K562 (cell line): ENCODE data around the gene GFOD1. TPM values are rescaled to one million over a fixed set of nuclear protein-coding genes. Genes with fewer than 3 reads are reported as not detected.

ENCODE experiments used
- ATAC-seq: fragments of 200-7000 bp; cut with Tn5 transposase; 3 replicates; pipeline ENCODE4 v1.9.1; 2020; ENCODE audit warnings: moderate library complexity
- BruUV-seq: library from RNA; stranded (reverse); fragments of 400-500 nt; replicated peaks from 2 replicates; lab custom pipeline; 2021; lab: Mats Ljungman, UMichigan
- CTCF ChIA-PET: fragments of 300-600 bp; formaldehyde crosslinking; extraction: SDS; loops from one replicate; lab custom pipeline; 2021; ENCODE audit warnings: low intra/inter-chr PET ratio; lab: Yijun Ruan, JAX
- POLR2A ChIA-PET: fragments of 300-600, 350-650 bp; sonication (Branson Sonifier 250); formaldehyde crosslinking; extraction: SDS; loops from one replicate; lab custom pipeline; 2021; ENCODE audit warnings: antibody characterized with exemption, inconsistent platforms; lab: Yijun Ruan, JAX
- DNase-seq, 4 experiments: peaks; one replicate each; pipeline versions ENCODE4 v3.0.0 to v3.0.0-alpha.2; 2011 to 2018; ENCODE audit warnings: low spot score in 3 of 4, mixed read lengths in 3 of 4; ENCODE audit errors: extremely low read depth in 1 of 4
- FAIRE-seq: peaks from 2 replicates; lab custom pipeline; 2011; peaks lifted over from hg19 to GRCh38; lab: Jason Lieb, UNC
- H2AFZ ChIP-seq: 2 replicates; pipeline ENCODE4 v1.6.0; 2011; ENCODE audit warnings: low read depth, low read length, control low read depth, inconsistent platforms
- H3K27ac ChIP-seq: fragments of 200-600 bp; 3 replicates; pipeline ENCODE4 v1.8.0; 2011; ENCODE audit warnings: low read depth, mild to moderate bottlenecking, control low read depth, inconsistent platforms, low read length, moderate library complexity, mixed read lengths; ENCODE audit errors: extremely low read depth
- H3K27me3 ChIP-seq, 2 experiments: fragments of 300-600 bp in 1 of 2; 2 replicates in 1 of 2; 3 replicates in 1 of 2; pipeline versions ENCODE4 v1.6.0 to v1.8.0; 2011; ENCODE audit warnings: inconsistent platforms in 2 of 2, low read length in 2 of 2, mild to moderate bottlenecking in 1 of 2, mixed read lengths in 1 of 2, moderate library complexity in 1 of 2; ENCODE audit not compliant: control insufficient read depth in 2 of 2, insufficient read depth in 2 of 2
- H3K36me3 ChIP-seq: fragments of 300-600 bp; 3 replicates; pipeline ENCODE4 v1.8.0; 2011; ENCODE audit warnings: mild to moderate bottlenecking, low read length, inconsistent platforms; ENCODE audit not compliant: control insufficient read depth, insufficient read depth
- H3K4me1 ChIP-seq, 2 experiments: fragments of 200-600 bp in 1 of 2; replicated peaks in 1 of 2; 2 replicates in 1 of 2; 3 replicates in 1 of 2; pipeline versions ENCODE4 v1.5.1 to v1.8.0; 2011; ENCODE audit warnings: inconsistent platforms in 2 of 2, low read length in 2 of 2, mild to moderate bottlenecking in 1 of 2, mixed read lengths in 1 of 2, moderate library complexity in 1 of 2; ENCODE audit not compliant: control insufficient read depth in 2 of 2, insufficient read depth in 2 of 2
- H3K4me2 ChIP-seq: 2 replicates; pipeline ENCODE4 v1.6.1; 2011; ENCODE audit warnings: low read length, control low read depth, inconsistent platforms, mixed read lengths; ENCODE audit not compliant: insufficient read depth
- H3K4me3 ChIP-seq: fragments of 200-600 bp; sonication (generic), shearing (Covaris generic); 2 replicates; pipeline ENCODE4 v1.5.1; 2016; ENCODE audit warnings: control low read depth, inconsistent platforms
- H3K79me2 ChIP-seq: fragments of 200-600 bp; 3 replicates; pipeline ENCODE4 v1.8.0; 2011; ENCODE audit warnings: low read length, inconsistent platforms; ENCODE audit not compliant: control insufficient read depth, insufficient read depth
- H3K9ac ChIP-seq, 2 experiments: 2 replicates each; pipeline versions ENCODE4 v1.6.0 to v1.6.1; 2011; ENCODE audit warnings: low read depth in 2 of 2, low read length in 2 of 2, control low read depth in 1 of 2, inconsistent platforms in 1 of 2, mild to moderate bottlenecking in 1 of 2, mixed read lengths in 1 of 2; ENCODE audit not compliant: insufficient read depth in 1 of 2
- H3K9me1 ChIP-seq: one replicate; pipeline ENCODE4 v1.6.0; 2011; ENCODE audit warnings: inconsistent platforms, mild to moderate bottlenecking, low read length, moderate library complexity; ENCODE audit not compliant: control insufficient read depth, insufficient read depth
- H3K9me3 ChIP-seq: replicated peaks from 2 replicates; pipeline ENCODE4 v1.5.1; 2011; ENCODE audit warnings: low read depth, low read length, inconsistent platforms; ENCODE audit not compliant: control insufficient read depth, insufficient read depth
- H4K20me1 ChIP-seq: replicated peaks from 2 replicates; pipeline ENCODE4 v1.6.1; 2011; ENCODE audit warnings: low read length, inconsistent platforms, mixed read lengths; ENCODE audit not compliant: control insufficient read depth, insufficient read depth
- BCOR ChIP-seq: fragments of 450-650 bp; IDR thresholded peaks from 2 replicates; pipeline ENCODE4 v1.6.1; 2016
- ESRRA ChIP-seq: fragments of 450-650 bp; IDR thresholded peaks from 2 replicates; pipeline ENCODE4 v1.6.1; 2014; ENCODE audit warnings: low read depth, mild to moderate bottlenecking, moderate library complexity, borderline replicate concordance
- HDAC8 ChIP-seq: fragments of 450-650 bp; IDR thresholded peaks from 2 replicates; pipeline ENCODE4 v1.6.1; 2016; ENCODE audit warnings: mild to moderate bottlenecking, missing genetic modification characterization, moderate library complexity, missing compliant biosample characterization
- RBM25 ChIP-seq: fragments of 200-400 bp; formaldehyde crosslinking; IDR thresholded peaks from 2 replicates; pipeline ENCODE4 v1.6.1; 2018; ENCODE audit warnings: low read length, low read depth, moderate library complexity; ENCODE audit not compliant: severe bottlenecking
- VEZF1 ChIP-seq: fragments of 200-800 bp; sonication (Bioruptor generic); IDR thresholded peaks from 2 replicates; pipeline ENCODE4 v1.6.1; 2017; ENCODE audit warnings: missing genetic modification characterization, missing compliant biosample characterization
- ZNF140 ChIP-seq: fragments of 250-450 bp; sonication (Bioruptor Pico); IDR thresholded peaks from 2 replicates; pipeline ENCODE4 v1.8.0; 2021; ENCODE audit warnings: moderate library complexity, mild to moderate bottlenecking, inconsistent platforms
- WGBS: fragments of 100-300 bp; shearing (Covaris generic); methylation state at CpG from one replicate; pipeline ENCODE4 v1.1.6; 2016; ENCODE audit warnings: low coverage, mixed read lengths; ENCODE audit not compliant: insufficient coverage; ENCODE audit errors: missing lambda C conversion rate; 5-methylcytosine and 5-hydroxymethylcytosine counted together
- in situ Hi-C: fragments of 300-500 bp; cut with MboI; formaldehyde crosslinking; loops from 4 replicates; pipeline ENCODE4 v1.15.0; 2018; ENCODE audit warnings: inconsistent platforms, mixed read lengths
- intact Hi-C: fragments of 100-400 bp; cut with micrococcal nuclease; formaldehyde crosslinking; loops from 2 replicates; pipeline ENCODE4 v1.14.2; 2022
- polyA plus RNA-seq, 8 experiments: library from polyadenylated mRNA; depleted of rRNA in 4 of 8; stranded (reverse) in 5 of 8; unstranded in 3 of 8; fragments of >200 nt; fragmentation: Nextera tagmentation in 2 of 8; fragmentation: Illumina TruSeq in 1 of 8; extraction: Ambion mirVana in 2 of 8; extraction: Trizol in 1 of 8; gene quantifications; 2 replicates each; pipeline versions ENCODE4 v1.2.1 to v1.2.3, GENCODE V29; 2011 to 2014; ENCODE audit warnings: inconsistent platforms in 1 of 8, missing spikeins in 1 of 8
- total RNA-seq, 7 experiments: library from RNA; depleted of rRNA in 6 of 7; stranded (reverse); fragments of >200 nt in 6 of 7; fragmentation: Illumina TruSeq in 2 of 7; extraction: Trizol in 2 of 7; gene quantifications; 2 replicates each; pipeline versions ENCODE4 v1.2.1 to v1.2.3, GENCODE V29; 2011 to 2021; ENCODE audit warnings: low replicate concordance in 1 of 7
- TF ChIP-seq, protein P1 (sequence below): fragments of 450-650 bp; IDR thresholded peaks from 2 replicates; pipeline ENCODE4 v1.6.1; 2016; ENCODE audit warnings: mild to moderate bottlenecking

Gene GFOD1
- total and polyA plus RNA-seq, 9 of the 15 experiments (the other 6 are each of a cell fraction or from before 2014, with no cell fraction given): 3.8 to 12.0 (median 8.2) TPM

GRCh38 chr6:13526357-13526726, 38.9 kb upstream of the GFOD1 start:
- Histone ChIP-seq H2AFZ (no peak overlapping the region), H3K9me1 (no peaks in the 10 kb centered on the region), H3K79me2 (no peaks in the 10 kb centered on the region), H3K4me1 (no peaks in the 10 kb centered on the region), H3K36me3 (no peaks in the 10 kb centered on the region), H3K4me3 (no peak overlapping the region), H3K27me3 (peaks cover 8 to 34% of the 10 kb centered on the region in 2 experiments), H3K4me2 (no peak overlapping the region), H4K20me1 (no peaks in the 10 kb centered on the region), H3K9ac (no peak overlapping the region), H3K27ac (no peak overlapping the region), H3K9me3 (no peaks in the 10 kb centered on the region)
- CTCF ChIA-PET: no interaction called here
- intact Hi-C loops (no loop called here), in situ Hi-C loops (no loop called here)
- POLR2A ChIA-PET: interaction anchor here (0.6 kb wide), 1 partner anchor 78 kb away, joined by 4 read pairs; no protein-coding TSS in a partner anchor
- WGBS: 0% methylated on average over 1 of the region's 1 CpG
- ATAC-seq (no peak), DNase-seq (no peak), FAIRE-seq (no peak)
- TF ChIP-seq VEZF1 (CRISPR knock-in tag) (no peak), ZNF140 (CRISPR knock-in tag) (no peak), BCOR (0 out of 2 replicates have a peak, but pooled peaks have one; percentile 23), ESRRA (peak; percentile 73), HDAC8 (tag) (no peak), RBM25 (peak; percentile 75)
- TF ChIP-seq, protein P1, sequence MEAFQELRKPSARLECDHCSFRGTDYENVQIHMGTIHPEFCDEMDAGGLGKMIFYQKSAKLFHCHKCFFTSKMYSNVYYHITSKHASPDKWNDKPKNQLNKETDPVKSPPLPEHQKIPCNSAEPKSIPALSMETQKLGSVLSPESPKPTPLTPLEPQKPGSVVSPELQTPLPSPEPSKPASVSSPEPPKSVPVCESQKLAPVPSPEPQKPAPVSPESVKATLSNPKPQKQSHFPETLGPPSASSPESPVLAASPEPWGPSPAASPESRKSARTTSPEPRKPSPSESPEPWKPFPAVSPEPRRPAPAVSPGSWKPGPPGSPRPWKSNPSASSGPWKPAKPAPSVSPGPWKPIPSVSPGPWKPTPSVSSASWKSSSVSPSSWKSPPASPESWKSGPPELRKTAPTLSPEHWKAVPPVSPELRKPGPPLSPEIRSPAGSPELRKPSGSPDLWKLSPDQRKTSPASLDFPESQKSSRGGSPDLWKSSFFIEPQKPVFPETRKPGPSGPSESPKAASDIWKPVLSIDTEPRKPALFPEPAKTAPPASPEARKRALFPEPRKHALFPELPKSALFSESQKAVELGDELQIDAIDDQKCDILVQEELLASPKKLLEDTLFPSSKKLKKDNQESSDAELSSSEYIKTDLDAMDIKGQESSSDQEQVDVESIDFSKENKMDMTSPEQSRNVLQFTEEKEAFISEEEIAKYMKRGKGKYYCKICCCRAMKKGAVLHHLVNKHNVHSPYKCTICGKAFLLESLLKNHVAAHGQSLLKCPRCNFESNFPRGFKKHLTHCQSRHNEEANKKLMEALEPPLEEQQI: no peak
- BruUV-seq: no TSS peak
